ENCODE data around the gene RPL5. TPM values are rescaled to one million over a fixed set of nuclear protein-coding genes. Genes with fewer than 3 reads are reported as not detected.

The RPL5 gene
- total RNA-seq, 2 experiments from 2014 or later = 1,359 to 1,602 TPM

DNA sequence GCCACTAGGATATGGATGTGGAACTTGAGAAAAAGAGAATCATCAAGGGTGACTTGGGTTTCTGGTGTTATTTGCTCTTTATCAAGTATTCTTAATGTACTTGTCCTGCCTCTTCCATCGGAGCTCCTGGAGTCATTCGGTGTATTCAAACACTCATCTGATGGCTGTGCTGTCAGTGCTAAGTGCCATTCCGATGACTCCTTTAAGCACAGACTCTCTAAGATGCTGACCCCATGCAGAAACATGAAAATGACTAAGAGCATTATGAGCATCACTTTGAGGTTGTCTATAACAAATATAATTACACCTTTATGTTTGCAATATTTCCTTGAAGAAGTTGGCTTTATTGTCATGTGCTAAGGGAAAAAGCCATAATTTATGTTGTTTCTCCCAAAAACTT lies 11.3 kb upstream of the RPL5 start:
- CTCF ChIA-PET = interaction anchor here (0.5 to 1.1 kb wide), 4 partner anchors 11 to 1579 kb away, joined by 3 to 5 read pairs (median 3); partner anchors contain the start of gene RPL5
- no peak for DNase-seq
- Mint-ChIP-seq H3K9me3 (ENCODE audit: low read depth) (no peaks in the 10 kb centered on the region), H3K4me1 (no peaks in the 10 kb centered on the region), H3K27me3 (peaks cover 9% of the 10 kb centered on the region), H3K36me3 (ENCODE audit: low read depth) (no peaks in the 10 kb centered on the region), H3K4me3 (no peak overlapping the region), H3K27ac (no peak overlapping the region)
- POLR2A ChIA-PET = no interaction called here
- intact Hi-C loops (cut with DNase I, micrococcal nuclease) = no loop called here
- no peak for ATAC-seq

DNA sequence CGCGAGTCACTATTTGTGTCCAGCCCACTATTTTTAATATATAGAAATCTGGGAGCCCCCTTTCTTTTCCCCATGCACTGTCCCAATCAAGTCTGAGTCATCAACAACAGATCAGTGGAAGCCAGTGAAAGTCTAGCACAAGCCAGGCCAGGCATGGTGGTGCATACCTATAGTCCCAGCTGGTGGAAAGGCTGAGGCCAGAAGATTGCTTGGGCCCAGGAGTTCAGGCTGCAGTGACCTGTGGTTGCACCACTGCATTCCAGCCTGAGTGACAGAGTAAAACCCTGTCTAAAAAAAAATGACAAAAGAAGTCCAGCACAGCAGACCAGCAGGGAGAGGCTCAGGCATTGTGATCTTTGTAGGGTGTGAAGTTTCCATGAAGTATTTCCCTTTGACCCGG lies 9.0 kb upstream of the RPL5 start:
- Mint-ChIP-seq H3K4me1 (no peaks in the 10 kb centered on the region), H3K36me3 (ENCODE audit: low read depth) (no peaks in the 10 kb centered on the region), H3K9me3 (ENCODE audit: low read depth) (no peaks in the 10 kb centered on the region), H3K27ac (no peak overlapping the region), H3K27me3 (peaks cover 6% of the 10 kb centered on the region), H3K4me3 (no peak overlapping the region)
- intact Hi-C loops (cut with DNase I, micrococcal nuclease) = no loop called here
- POLR2A ChIA-PET = no interaction called here
- CTCF ChIA-PET = no interaction called here
- ATAC-seq (no peak), DNase-seq (no peak)

DNA sequence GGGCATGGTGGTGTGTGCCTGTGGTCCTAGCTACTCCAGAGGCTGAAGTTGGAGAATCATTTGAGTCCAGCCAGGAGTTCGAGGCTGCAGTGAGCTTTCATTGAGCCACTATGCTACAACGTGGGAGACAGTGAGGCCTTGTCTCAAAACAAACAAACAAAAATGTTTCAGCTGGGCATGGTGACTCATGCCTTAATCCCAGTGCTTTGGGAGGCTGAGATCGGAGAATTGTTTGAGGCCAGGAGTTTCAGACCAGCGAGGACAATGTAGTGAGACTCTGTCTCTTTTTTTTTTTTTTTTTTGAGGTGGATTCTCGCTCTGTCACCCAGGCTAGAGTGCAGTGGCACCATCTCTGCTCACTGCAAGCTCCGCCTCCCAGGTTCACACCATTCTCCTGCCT lies 5.0 kb upstream of the RPL5 start:
- ChIA-PET POLR2A (no interaction called here), CTCF (interaction anchor here (1.0 kb wide), 1 partner anchor 10 kb away, joined by 3 read pairs; no protein-coding TSS in a partner anchor)
- Mint-ChIP-seq H3K9me3 (ENCODE audit: low read depth) (no peaks in the 10 kb centered on the region), H3K4me1 (no peaks in the 10 kb centered on the region), H3K4me3 (no peak overlapping the region), H3K27me3 (no peaks in the 10 kb centered on the region), H3K36me3 (ENCODE audit: low read depth) (peaks cover under 1% of the 10 kb centered on the region), H3K27ac (no peak overlapping the region)
- DNase-seq (no peak), ATAC-seq (no peak)
- intact Hi-C loops (cut with DNase I, micrococcal nuclease) = no loop called here

DNA sequence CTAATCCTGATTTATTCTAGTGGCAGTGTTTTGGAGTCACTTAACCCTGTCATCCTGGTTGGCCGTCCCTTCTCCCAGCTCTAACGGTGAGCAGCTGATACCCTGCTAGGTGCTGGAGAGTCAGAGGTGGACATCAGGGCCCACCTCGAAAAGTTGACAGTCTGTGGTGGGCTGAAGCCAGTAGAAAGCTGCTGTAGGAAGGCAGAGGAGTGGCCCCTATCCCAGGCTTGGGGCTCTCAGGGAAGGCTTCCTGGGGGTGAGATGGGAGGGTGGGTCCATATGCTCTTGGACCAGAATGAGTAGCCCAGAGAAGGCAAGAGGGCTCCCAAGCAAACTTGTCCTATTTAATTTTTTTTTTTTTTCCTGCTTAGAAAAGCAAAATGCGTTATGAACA lies 475 bp upstream of the RPL5 start:
- H3K27me3 Mint-ChIP-seq = no peaks in the 10 kb centered on the region
- H3K4me1 Mint-ChIP-seq = peaks cover 29% of the 10 kb centered on the region
- peaks cover 46% of the 10 kb centered on the region for H3K36me3 Mint-ChIP-seq (ENCODE audit: low read depth)
- intact Hi-C loops (cut with DNase I, micrococcal nuclease) = loop anchor here (5.0 to 10.0 kb wide), 11 partner anchors 79 to 1586 kb away; partner anchors contain the start of genes ABCD3 (in 1 of the 2), BTBD8 (in 1 of the 2), CDC7 (in 1 of the 2) and DNTTIP2 (in 1 of the 2)
- H3K4me3 Mint-ChIP-seq = peak overlapping the region; percentile 84
- H3K27ac Mint-ChIP-seq = peak overlapping the region; percentile 58
- DNase-seq (no peak), ATAC-seq (no peak)
- H3K9me3 Mint-ChIP-seq (ENCODE audit: low read depth) = no peaks in the 10 kb centered on the region
- POLR2A ChIA-PET = interaction anchor here (0.5 to 1.2 kb wide), 6 partner anchors 129 to 1246 kb away, joined by 3 to 4 read pairs (median 3); partner anchors contain the start of gene MTF2
- CTCF ChIA-PET = interaction anchor here (0.6 to 2.9 kb wide), 20 partner anchors 10 to 750 kb away, joined by 3 to 26 read pairs (median 4); no protein-coding TSS in a partner anchor

DNA sequence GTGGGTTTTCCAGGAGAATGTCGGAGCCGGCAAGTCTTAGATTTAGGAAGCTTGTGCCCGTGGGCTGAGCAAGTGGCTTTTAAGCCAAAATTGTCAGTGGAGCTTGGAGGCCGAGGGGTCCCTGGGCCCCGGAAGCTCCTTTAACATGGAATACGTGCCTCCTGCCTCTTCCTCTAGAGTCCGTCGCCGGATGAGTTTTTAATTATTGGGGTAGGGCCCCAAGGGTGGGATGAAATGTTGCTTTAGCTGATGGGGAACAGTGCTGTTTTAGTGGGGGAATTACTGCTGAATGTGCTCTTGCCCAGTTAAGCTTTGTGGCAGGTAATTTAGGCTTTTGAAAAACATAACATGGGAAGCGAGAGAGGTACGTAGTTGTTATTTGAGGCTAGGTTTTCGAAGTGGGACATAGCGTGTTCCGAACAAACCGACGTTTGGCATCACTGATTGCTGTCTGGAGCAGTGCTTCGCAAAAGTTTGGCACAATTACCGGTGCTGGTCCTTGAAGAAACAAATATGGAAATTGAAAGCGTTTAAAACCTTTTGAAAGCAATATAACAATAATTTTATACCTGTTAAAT lies 786 bp downstream of the RPL5 start:
- H3K9me3 Mint-ChIP-seq (ENCODE audit: low read depth) = no peaks in the 10 kb centered on the region
- peaks cover 59% of the 10 kb centered on the region for H3K36me3 Mint-ChIP-seq (ENCODE audit: low read depth)
- intact Hi-C loops (cut with DNase I, micrococcal nuclease) = loop anchor here (1.0 to 10.0 kb wide), 18 partner anchors 48 to 1585 kb away; partner anchors contain the start of genes DR1 (in 2 of the 2), ABCD3 (in 1 of the 2), BTBD8 (in 1 of the 2) and CDC7 (in 1 of the 2)
- no peak for DNase-seq
- ATAC-seq = no peak
- ChIA-PET POLR2A (interaction anchor here (0.8 to 1.2 kb wide), 4 partner anchors 10 to 246 kb away, joined by 3 to 4 read pairs (median 3); partner anchors contain the start of genes EVI5 and MTF2), CTCF (interaction anchor here (0.6 to 2.9 kb wide), 20 partner anchors 10 to 848 kb away, joined by 3 to 26 read pairs (median 4); no protein-coding TSS in a partner anchor)
- H3K27ac Mint-ChIP-seq = peak overlapping the region; percentile 95
- no peaks in the 10 kb centered on the region for H3K27me3 Mint-ChIP-seq
- H3K4me1 Mint-ChIP-seq = peaks cover 42% of the 10 kb centered on the region
- H3K4me3 Mint-ChIP-seq = peak overlapping the region; percentile 84

DNA sequence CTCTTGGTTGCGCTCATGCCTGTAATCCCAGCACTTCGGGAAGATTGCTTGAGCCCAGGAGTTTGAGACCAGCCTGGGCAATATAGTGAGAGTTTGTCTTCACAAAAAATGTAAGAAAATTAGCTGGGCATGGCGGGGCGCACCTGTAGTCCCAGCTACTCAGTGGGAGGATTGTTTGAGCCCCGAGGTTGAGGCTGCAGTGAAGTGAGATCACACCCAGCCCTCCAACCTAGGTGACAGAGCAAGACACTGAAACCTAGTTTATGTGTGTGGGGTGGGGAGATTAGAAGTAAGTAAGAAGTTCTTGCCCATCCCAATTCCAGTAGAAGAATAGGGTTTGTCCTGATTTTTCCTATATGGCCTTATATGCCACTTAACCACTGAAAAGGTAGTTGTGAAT lies 2.0 kb downstream of the RPL5 start:
- peak overlapping the region; percentile 84 for H3K4me3 Mint-ChIP-seq
- ChIA-PET CTCF (interaction anchor here (1.4 to 1.7 kb wide), 2 partner anchors 16 to 25 kb away, joined by 3 to 6 read pairs; no protein-coding TSS in a partner anchor), POLR2A (interaction anchor here (0.6 kb wide), 1 partner anchor 36 kb away, joined by 3 read pairs; no protein-coding TSS in a partner anchor)
- no peaks in the 10 kb centered on the region for H3K27me3 Mint-ChIP-seq
- H3K4me1 Mint-ChIP-seq = peaks cover 53% of the 10 kb centered on the region
- no peak for ATAC-seq
- peak; percentile 34 for DNase-seq
- peaks cover 71% of the 10 kb centered on the region for H3K36me3 Mint-ChIP-seq (ENCODE audit: low read depth)
- H3K9me3 Mint-ChIP-seq (ENCODE audit: low read depth) = no peaks in the 10 kb centered on the region
- intact Hi-C loops (cut with DNase I, micrococcal nuclease) = loop anchor here (2.0 to 10.0 kb wide), 14 partner anchors 49 to 1583 kb away; partner anchors contain the start of genes DR1 (in 2 of the 2), ABCD3 (in 1 of the 2), BTBD8 (in 1 of the 2) and CDC7 (in 1 of the 2)
- peak overlapping the region; percentile 95 for H3K27ac Mint-ChIP-seq

DNA sequence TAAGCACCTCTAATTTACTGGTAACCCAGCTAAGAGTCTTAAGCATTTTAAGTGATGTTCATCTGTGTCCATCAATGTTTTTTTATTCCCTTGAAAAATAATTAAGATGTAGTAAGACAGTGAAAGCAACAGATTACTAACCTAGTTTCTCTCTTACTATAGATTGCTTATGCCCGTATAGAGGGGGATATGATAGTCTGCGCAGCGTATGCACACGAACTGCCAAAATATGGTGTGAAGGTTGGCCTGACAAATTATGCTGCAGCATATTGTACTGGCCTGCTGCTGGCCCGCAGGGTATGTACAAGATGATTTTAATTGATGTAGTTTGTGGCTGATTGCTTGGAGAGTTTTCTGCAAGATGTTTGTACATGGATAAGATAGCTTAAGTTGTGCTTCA lies 2.8 kb downstream of the RPL5 start:
- Mint-ChIP-seq H3K4me3 (peak overlapping the region; percentile 84), H3K4me1 (peaks cover 59% of the 10 kb centered on the region), H3K9me3 (ENCODE audit: low read depth) (no peaks in the 10 kb centered on the region), H3K27ac (peak overlapping the region; percentile 95), H3K27me3 (no peaks in the 10 kb centered on the region), H3K36me3 (ENCODE audit: low read depth) (peaks cover 77% of the 10 kb centered on the region)
- ATAC-seq (no peak), DNase-seq (no peak)
- ChIA-PET POLR2A (interaction anchor here (0.6 to 0.7 kb wide), 2 partner anchors 50 to 422 kb away, joined by 3 read pairs; partner anchors contain the start of gene EVI5), CTCF (interaction anchor here (0.6 to 1.7 kb wide), 4 partner anchors 15 to 159 kb away, joined by 3 to 6 read pairs (median 5); no protein-coding TSS in a partner anchor)
- intact Hi-C loops (cut with DNase I, micrococcal nuclease) = loop anchor here (5.0 to 10.0 kb wide), 11 partner anchors 82 to 1583 kb away; partner anchors contain the start of genes ABCD3 (in 1 of the 2), BTBD8 (in 1 of the 2), CDC7 (in 1 of the 2) and DNTTIP2 (in 1 of the 2)

DNA sequence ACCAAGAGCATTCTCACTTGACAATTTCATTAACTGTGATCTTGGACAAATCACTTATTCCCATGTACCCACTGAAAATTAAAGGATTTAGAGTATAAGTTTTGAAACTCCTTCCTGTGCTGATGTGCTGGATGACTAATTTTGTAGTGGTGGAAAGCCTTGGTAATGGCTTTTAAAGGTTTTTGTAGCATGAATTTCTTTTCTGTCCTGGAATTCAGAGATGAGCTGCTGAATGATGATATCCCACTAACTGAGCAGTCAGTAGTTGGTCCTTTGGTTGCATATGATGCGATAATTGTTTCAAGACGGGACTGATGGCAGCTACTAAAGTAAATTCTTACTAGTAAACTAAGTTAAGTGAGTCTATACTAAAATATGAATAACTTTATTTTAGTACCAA lies 5.2 kb downstream of the RPL5 start:
- peak overlapping the region; percentile 84 for H3K4me3 Mint-ChIP-seq
- H3K9me3 Mint-ChIP-seq (ENCODE audit: low read depth) = no peaks in the 10 kb centered on the region
- CTCF ChIA-PET = interaction anchor here (1.0 to 1.6 kb wide), 5 partner anchors 10 to 156 kb away, joined by 3 to 8 read pairs (median 5); no protein-coding TSS in a partner anchor
- intact Hi-C loops (cut with DNase I, micrococcal nuclease) = loop anchor here (10.0 kb wide), 5 partner anchors 252 to 1332 kb away; partner anchors contain the start of genes CDC7 (in 1 of the 2), DNTTIP2 (in 1 of the 2) and GFI1 (in 1 of the 2)
- DNase-seq (no peak), ATAC-seq (no peak)
- POLR2A ChIA-PET = interaction anchor here (0.6 kb wide), 2 partner anchors 323 to 367 kb away, joined by 3 read pairs; no protein-coding TSS in a partner anchor
- no peaks in the 10 kb centered on the region for H3K27me3 Mint-ChIP-seq
- H3K27ac Mint-ChIP-seq = peak overlapping the region; percentile 79
- H3K4me1 Mint-ChIP-seq = peaks cover 69% of the 10 kb centered on the region
- H3K36me3 Mint-ChIP-seq (ENCODE audit: low read depth) = peaks cover 94% of the 10 kb centered on the region

DNA sequence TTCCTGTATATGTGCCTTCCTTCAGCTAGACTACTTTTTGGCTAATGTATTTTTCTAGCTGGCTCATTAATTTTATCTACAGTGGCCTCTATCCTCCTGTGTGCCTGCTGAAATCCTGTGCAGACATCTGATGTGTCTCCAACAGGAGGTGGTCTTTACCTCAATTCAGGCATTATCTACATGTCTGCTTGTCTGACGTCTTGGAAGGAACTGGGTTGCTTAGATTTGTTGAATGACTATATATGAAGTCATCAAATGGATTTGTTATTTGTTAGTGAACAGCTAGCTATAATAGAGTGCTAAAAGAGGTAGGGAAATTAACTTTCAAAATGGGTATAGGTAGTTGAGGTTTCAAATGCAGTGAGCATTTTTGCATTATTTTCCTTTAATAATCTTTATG lies 6.7 kb downstream of the RPL5 start:
- H3K36me3 Mint-ChIP-seq (ENCODE audit: low read depth) = peaks cover 91% of the 10 kb centered on the region
- CTCF ChIA-PET = interaction anchor here (0.6 to 1.6 kb wide), 8 partner anchors 10 to 155 kb away, joined by 3 to 8 read pairs (median 4); no protein-coding TSS in a partner anchor
- peaks cover 68% of the 10 kb centered on the region for H3K4me1 Mint-ChIP-seq
- H3K27ac Mint-ChIP-seq = peak overlapping the region; percentile 79
- DNase-seq = no peak
- H3K4me3 Mint-ChIP-seq = peak overlapping the region; percentile 34
- no peaks in the 10 kb centered on the region for H3K9me3 Mint-ChIP-seq (ENCODE audit: low read depth)
- intact Hi-C loops (cut with DNase I, micrococcal nuclease) = loop anchor here (10.0 kb wide), 5 partner anchors 254 to 1334 kb away; partner anchors contain the start of genes CDC7 (in 1 of the 2), DNTTIP2 (in 1 of the 2) and GFI1 (in 1 of the 2)
- H3K27me3 Mint-ChIP-seq = no peaks in the 10 kb centered on the region
- ATAC-seq = no peak
- POLR2A ChIA-PET = interaction anchor here (0.6 kb wide), 1 partner anchor 360 kb away, joined by 6 read pairs; no protein-coding TSS in a partner anchor

DNA sequence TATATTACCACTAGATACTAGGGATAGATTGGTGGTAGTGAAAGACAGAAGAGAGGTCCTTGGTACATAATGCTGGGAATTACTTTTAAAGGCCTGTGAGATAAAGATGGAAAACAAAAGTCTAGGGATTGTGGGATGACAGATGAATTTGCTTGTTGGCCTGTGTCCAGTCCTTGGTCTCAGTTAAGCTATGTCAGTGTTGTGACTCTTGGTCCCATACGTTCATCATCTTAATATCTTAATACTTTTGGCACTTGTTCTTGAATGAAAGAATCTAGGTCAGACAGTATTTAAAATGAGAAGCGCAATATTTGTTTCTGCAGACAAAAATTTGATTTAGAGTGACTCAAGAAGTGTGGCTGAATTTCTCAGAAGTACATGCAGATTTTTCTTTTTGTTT lies 7.6 kb downstream of the RPL5 start:
- DNase-seq (no peak), ATAC-seq (no peak)
- no peak overlapping the region for H3K4me3 Mint-ChIP-seq
- ChIA-PET CTCF (interaction anchor here (0.7 to 1.7 kb wide), 4 partner anchors 20 to 735 kb away, joined by 3 to 4 read pairs (median 4); no protein-coding TSS in a partner anchor), POLR2A (interaction anchor here (0.6 kb wide), 1 partner anchor 204 kb away, joined by 10 read pairs; no protein-coding TSS in a partner anchor)
- peaks cover 91% of the 10 kb centered on the region for H3K36me3 Mint-ChIP-seq (ENCODE audit: low read depth)
- no peaks in the 10 kb centered on the region for H3K9me3 Mint-ChIP-seq (ENCODE audit: low read depth)
- peaks cover 59% of the 10 kb centered on the region for H3K4me1 Mint-ChIP-seq
- intact Hi-C loops (cut with DNase I, micrococcal nuclease) = loop anchor here (10.0 kb wide), 5 partner anchors 255 to 1335 kb away; partner anchors contain the start of genes CDC7 (in 1 of the 2), DNTTIP2 (in 1 of the 2) and GFI1 (in 1 of the 2)
- H3K27me3 Mint-ChIP-seq = no peaks in the 10 kb centered on the region
- H3K27ac Mint-ChIP-seq = peak overlapping the region; percentile 38

DNA sequence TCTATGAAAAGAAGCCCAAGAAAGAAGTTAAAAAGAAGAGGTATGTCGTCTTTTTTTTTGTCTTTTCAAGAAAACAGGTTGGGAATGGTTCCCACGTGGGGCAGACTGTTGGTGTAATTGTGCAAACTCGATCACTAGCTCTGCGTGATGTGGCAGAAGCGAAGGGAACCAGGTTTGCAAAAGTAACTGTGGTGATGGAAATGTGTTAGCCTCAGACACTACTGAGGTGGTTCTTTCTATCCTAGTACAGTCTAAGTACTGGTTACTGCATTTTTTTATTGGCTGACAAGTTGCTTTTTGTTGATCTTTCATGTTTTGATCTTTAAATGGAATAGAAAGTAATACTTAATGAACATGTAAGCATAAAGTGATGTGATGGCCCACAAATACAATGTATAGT lies 8.8 kb downstream of the RPL5 start:
- CTCF ChIA-PET = interaction anchor here (1.7 kb wide), 1 partner anchor 19 kb away, joined by 4 read pairs; no protein-coding TSS in a partner anchor
- DNase-seq = no peak
- ATAC-seq = no peak
- H3K4me3 Mint-ChIP-seq = no peak overlapping the region
- no peaks in the 10 kb centered on the region for H3K27me3 Mint-ChIP-seq
- no peak overlapping the region for H3K27ac Mint-ChIP-seq
- peaks cover 47% of the 10 kb centered on the region for H3K4me1 Mint-ChIP-seq
- peaks cover 79% of the 10 kb centered on the region for H3K36me3 Mint-ChIP-seq (ENCODE audit: low read depth)
- POLR2A ChIA-PET = interaction anchor here (0.6 to 0.7 kb wide), 2 partner anchors 119 to 330 kb away, joined by 4 to 5 read pairs; no protein-coding TSS in a partner anchor
- intact Hi-C loops (cut with DNase I, micrococcal nuclease) = no loop called here
- H3K9me3 Mint-ChIP-seq (ENCODE audit: low read depth) = no peaks in the 10 kb centered on the region

Measured in activated CD4-positive, alpha-beta T cell treated with anti-CD3 and anti-CD28 coated beads for 36 hours (primary cell).